ENCODE results near the gene METTL1. TPM values are rescaled to one million over a fixed set of nuclear protein-coding genes. Genes with fewer than 3 reads are reported as not detected.

METTL1 gene
- total and polyA plus RNA-seq, 2 donors from 2014 or later = 23.4 to 69.4 TPM

DNA sequence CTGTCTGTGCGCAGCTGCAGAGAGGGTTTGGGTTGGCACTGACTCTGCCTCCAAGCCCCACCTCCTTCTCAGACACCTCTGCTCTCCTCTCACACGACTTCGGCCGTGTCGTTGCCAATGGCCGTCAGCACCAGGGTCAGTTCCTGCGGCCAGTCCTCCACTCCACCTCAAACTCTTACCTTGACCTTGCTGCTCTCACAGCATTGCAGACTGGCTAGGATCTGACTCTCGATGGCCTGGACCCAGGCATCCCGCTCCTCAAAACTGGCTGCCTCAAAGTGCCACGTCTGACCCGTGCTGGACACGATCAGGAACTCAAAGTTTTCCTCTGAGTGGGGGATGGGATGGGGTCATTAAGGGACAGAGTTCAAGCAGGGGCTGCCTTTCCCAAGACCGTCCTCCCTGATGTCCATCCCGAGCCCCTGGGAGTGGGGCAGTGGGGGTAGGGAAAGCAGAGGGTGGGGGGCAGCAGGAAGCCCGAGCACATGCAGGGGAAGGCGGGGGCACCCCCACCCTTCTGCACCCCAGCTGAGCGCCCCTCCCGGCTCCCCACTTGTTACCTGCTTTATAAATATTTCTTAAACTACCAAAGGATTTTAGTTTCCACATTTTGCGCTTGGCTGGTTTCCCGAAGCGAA lies 44.0 kb downstream of the METTL1 start:
- no peak for FAIRE-seq
- TF ChIP-seq, protein P1, sequence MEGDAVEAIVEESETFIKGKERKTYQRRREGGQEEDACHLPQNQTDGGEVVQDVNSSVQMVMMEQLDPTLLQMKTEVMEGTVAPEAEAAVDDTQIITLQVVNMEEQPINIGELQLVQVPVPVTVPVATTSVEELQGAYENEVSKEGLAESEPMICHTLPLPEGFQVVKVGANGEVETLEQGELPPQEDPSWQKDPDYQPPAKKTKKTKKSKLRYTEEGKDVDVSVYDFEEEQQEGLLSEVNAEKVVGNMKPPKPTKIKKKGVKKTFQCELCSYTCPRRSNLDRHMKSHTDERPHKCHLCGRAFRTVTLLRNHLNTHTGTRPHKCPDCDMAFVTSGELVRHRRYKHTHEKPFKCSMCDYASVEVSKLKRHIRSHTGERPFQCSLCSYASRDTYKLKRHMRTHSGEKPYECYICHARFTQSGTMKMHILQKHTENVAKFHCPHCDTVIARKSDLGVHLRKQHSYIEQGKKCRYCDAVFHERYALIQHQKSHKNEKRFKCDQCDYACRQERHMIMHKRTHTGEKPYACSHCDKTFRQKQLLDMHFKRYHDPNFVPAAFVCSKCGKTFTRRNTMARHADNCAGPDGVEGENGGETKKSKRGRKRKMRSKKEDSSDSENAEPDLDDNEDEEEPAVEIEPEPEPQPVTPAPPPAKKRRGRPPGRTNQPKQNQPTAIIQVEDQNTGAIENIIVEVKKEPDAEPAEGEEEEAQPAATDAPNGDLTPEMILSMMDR (IDR thresholded peaks at IDR 0.05; ENCODE audit: borderline replicate concordance, extremely low read depth, insufficient read depth) = no peak

DNA sequence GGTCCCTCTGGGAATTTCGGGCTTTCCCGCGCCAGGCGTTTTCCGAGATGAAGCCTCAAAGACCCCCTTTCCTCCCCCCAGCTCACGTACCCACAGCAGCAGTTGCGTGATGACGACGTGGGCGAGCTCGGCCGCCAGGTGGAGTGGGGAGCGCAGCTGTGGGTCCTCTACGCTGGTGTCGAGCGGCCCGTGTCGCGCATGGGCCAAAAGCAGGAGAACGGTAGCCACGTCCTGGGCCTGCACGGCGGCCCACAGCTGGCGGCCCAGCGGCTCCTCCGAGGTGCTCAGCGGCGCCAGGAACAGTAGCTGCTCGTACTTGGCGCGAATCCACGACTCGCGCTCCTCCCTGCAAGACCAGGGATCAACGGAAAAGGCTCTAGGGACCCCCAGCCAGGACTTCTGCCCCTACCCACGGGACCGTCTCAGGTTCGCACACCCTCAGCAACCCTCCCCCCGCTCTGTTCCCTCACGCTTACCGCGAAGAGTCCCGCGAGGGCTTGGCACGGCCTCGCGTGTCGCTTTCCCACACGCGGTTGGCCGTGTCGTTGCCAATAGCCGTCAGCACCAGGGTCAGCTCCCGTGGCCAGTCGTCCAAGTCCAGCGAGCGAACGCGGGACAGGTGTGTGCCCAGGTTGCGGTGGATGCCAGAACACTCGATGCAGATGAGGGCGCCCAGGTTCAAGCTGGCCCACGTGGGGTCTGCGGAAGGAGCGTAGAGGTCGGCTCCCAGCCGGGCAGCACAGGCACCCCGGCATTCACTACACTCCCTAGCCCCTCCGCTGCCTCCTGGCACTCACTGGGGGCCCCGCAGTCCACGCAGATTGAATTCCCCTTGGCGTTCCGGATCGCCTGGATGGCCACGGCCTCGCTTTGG lies 44.8 kb downstream of the METTL1 start:
- no peak overlapping the region for H3K9ac ChIP-seq (ENCODE audit: low read length in 3 of 3)

More for the DNA sequence above, 44.0 kb downstream of the METTL1 start:
- intact Hi-C loops (cut with DNase I) = no loop called here
- Histone ChIP-seq H3K4me3 (ENCODE audit: low read length in 3 of 3) (no peak overlapping the region), H3K36me3 (ENCODE audit: control insufficient read depth in 2 of 3, insufficient read depth in 3 of 3, low read length in 3 of 3) (no peaks in the 10 kb centered on the region), H3K27ac (ENCODE audit: low read depth in 2 of 2, low read length in 2 of 2) (no peak overlapping the region), H3K9ac (ENCODE audit: low read length in 3 of 3) (no peak overlapping the region), H3K9me3 (ENCODE audit: control insufficient read depth in 2 of 3, insufficient read depth in 1 of 3, low read length in 3 of 3) (no peaks in the 10 kb centered on the region), H3K4me1 (ENCODE audit: control insufficient read depth in 2 of 3, insufficient read depth in 2 of 3, low read depth in 1 of 3, low read length in 3 of 3) (peaks cover 0 to 12% (median 0%) of the 10 kb centered on the region in 3 donors), H3K27me3 (ENCODE audit: control insufficient read depth, insufficient read depth, low read length) (peaks cover 4% of the 10 kb centered on the region)
- DNase-seq = peak in 4 of 5 donors; percentile 48 to 74 (median 52)

DNA sequence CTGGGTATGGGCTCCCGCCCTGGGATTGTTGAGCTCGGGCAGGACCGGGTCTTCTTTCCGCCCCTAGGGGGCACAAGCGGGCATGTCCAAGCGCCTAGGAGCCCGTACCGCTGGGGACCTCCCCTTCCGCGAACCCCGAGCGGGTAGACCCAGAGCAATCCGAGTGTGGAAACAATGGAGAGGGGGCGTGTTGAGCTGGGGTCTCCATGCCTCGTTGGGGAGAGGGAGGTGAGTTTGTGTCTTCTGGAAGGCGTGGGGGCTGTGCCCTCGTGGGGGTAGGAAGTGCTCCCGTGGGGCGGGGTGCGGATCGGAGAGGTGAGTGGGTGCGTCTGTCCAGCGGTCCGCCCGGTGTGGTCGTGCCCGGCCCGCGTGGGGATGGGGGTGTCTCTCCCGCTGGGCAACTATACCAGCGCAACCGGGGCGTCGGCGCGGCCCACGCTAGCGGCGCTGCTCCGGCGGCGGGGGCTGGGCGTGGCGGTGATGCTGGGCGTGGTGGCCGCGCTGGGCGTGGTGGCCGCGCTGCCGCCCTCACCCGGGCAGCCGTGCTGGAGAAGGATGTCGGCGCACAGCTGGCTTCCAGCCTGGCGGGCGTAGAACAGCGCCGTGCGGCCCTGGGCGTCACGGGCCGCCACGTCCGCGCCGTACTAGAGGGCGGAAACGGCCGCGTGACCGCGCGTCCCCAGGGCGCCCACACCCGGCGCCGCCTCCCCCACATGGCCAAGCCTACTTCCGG lies 45.6 kb downstream of the METTL1 start:
- peaks cover 0 to 2% (median 0%) of the 10 kb centered on the region in 3 donors for H3K36me3 ChIP-seq (ENCODE audit: control insufficient read depth in 2 of 3, insufficient read depth in 3 of 3, low read length in 3 of 3)
- DNase-seq (peak; percentile 77 to 93 (median 84)), FAIRE-seq (no peak)
- H3K9me3 ChIP-seq (ENCODE audit: control insufficient read depth in 2 of 3, insufficient read depth in 1 of 3, low read length in 3 of 3) = no peaks in the 10 kb centered on the region
- H3K4me1 ChIP-seq (ENCODE audit: control insufficient read depth in 2 of 3, insufficient read depth in 2 of 3, low read depth in 1 of 3, low read length in 3 of 3) = peaks cover 0 to 12% (median 0%) of the 10 kb centered on the region in 3 donors
- no peak overlapping the region for H3K27ac ChIP-seq (ENCODE audit: low read depth in 2 of 2, low read length in 2 of 2)
- TF ChIP-seq, protein P1 (IDR thresholded peaks at IDR 0.05; ENCODE audit: borderline replicate concordance, extremely low read depth, insufficient read depth) = peak; percentile 27
- peak overlapping the region; percentile 46 to 69 (median 54) for H3K4me3 ChIP-seq (ENCODE audit: low read length in 3 of 3)
- H3K27me3 ChIP-seq (ENCODE audit: control insufficient read depth, insufficient read depth, low read length) = peaks cover 4% of the 10 kb centered on the region
- intact Hi-C loops (cut with DNase I) = no loop called here
- H3K9ac ChIP-seq (ENCODE audit: low read length in 3 of 3) = peak overlapping the region in 2 of 3 donors; percentile 19 to 51

More for the DNA sequence above, 44.8 kb downstream of the METTL1 start:
- TF ChIP-seq, protein P1 (IDR thresholded peaks at IDR 0.05; ENCODE audit: borderline replicate concordance, extremely low read depth, insufficient read depth) = no peak
- DNase-seq (peak; percentile 69 to 88 (median 73)), FAIRE-seq (no peak)
- Histone ChIP-seq H3K27me3 (ENCODE audit: control insufficient read depth, insufficient read depth, low read length) (peaks cover 4% of the 10 kb centered on the region), H3K4me3 (ENCODE audit: low read length in 3 of 3) (peak overlapping the region in 2 of 3 donors; percentile 24 to 69), H3K36me3 (ENCODE audit: control insufficient read depth in 2 of 3, insufficient read depth in 3 of 3, low read length in 3 of 3) (no peaks in the 10 kb centered on the region), H3K27ac (ENCODE audit: low read depth in 2 of 2, low read length in 2 of 2) (no peak overlapping the region), H3K4me1 (ENCODE audit: control insufficient read depth in 2 of 3, insufficient read depth in 2 of 3, low read depth in 1 of 3, low read length in 3 of 3) (peaks cover 0 to 12% (median 0%) of the 10 kb centered on the region in 3 donors), H3K9me3 (ENCODE audit: control insufficient read depth in 2 of 3, insufficient read depth in 1 of 3, low read length in 3 of 3) (no peaks in the 10 kb centered on the region)
- intact Hi-C loops (cut with DNase I) = no loop called here
